Brain pericyte (primary cell): ENCODE results near the gene ZMPSTE24.

ENCODE experiments used
- DNase-seq: peaks from one replicate; pipeline ENCODE4 v3.0.0-alpha.2; 2012; ENCODE audit warnings: low read depth, low spot score

ZMPSTE24 gene

GRCh38 chr1:40258445-40258769 is 371 bp downstream of the ZMPSTE24 start:
- no peak for DNase-seq

- DNase-seq, result no peak
These were observed 6.3 kb downstream of the ZMPSTE24 start for GRCh38 chr1:40264354-40264781.

GRCh38 chr1:40265298-40265697 is 7.3 kb downstream of the ZMPSTE24 start:
- DNase-seq, result no peak

GRCh38 chr1:40265919-40266318 is 7.9 kb downstream of the ZMPSTE24 start:
- no peak for DNase-seq

DNA sequence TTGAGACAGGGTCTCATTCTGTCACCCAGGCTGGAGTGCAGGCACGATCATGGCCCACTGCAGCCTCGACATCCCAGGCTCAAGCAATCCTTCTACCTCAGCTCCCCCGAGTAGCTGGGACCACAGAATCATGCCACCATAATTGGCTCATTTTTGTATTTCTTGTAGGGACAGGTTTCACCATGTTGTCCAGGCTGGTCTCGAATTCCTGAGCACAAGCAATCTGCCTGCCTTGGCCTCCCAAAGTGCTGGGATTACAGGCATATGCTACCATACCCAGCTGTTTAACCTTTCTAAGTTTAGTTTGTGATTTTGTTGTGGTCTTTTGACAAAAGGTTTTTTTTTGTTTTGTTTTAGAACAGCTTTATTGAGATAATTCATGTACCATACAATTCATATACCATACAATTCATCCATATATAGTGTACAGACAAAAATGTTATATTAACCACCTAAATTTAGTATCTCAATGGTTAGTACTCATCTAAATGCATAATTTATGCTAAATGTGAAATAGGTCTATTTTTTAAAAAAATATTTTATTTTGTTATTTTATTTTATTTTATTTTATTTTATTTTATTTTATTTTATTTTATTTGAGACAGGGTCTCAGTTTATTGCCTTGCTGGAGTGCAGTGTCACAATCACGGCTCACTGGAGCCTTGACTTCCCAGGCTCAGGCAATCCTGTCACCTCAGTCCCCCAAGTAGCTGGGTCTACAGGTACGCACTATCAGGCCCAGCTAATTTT is 8.9 kb downstream of the ZMPSTE24 start:
- no peak for DNase-seq

- DNase-seq, result peak; percentile 29
These were observed 9.7 kb downstream of the ZMPSTE24 start for GRCh38 chr1:40267767-40268187.

GRCh38 chr1:40268211-40268610 is 10.2 kb downstream of the ZMPSTE24 start:
- DNase-seq, result no peak

- DNase-seq, result no peak
These were observed 12.3 kb downstream of the ZMPSTE24 start for GRCh38 chr1:40270152-40270834.

DNA sequence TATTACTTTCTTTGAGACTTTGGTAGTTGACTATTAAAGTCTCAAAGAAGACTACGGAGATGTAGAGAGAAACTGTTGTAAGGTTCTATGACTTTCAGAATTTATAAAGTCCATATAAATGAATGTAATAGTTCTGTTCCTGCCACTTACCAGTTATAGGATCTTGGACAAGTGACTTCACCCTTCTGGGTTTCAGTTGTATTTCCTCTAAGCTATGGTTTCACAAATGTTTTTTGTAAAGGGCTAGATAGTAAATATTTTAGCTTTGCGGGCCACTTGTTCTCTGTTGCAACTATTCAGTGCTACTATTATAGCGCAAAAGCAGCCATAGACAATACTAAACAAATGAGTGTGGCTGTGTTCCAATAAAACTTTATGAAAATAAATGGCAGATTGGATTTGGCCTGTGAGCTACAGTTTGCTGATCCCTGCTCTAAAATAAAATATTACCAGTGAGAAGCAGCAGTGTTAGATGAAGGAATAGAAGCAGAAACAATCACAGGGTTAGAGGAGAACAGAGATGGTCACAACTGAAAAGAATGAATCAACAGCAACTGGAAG is 14.7 kb downstream of the ZMPSTE24 start:
- no peak for DNase-seq

DNA sequence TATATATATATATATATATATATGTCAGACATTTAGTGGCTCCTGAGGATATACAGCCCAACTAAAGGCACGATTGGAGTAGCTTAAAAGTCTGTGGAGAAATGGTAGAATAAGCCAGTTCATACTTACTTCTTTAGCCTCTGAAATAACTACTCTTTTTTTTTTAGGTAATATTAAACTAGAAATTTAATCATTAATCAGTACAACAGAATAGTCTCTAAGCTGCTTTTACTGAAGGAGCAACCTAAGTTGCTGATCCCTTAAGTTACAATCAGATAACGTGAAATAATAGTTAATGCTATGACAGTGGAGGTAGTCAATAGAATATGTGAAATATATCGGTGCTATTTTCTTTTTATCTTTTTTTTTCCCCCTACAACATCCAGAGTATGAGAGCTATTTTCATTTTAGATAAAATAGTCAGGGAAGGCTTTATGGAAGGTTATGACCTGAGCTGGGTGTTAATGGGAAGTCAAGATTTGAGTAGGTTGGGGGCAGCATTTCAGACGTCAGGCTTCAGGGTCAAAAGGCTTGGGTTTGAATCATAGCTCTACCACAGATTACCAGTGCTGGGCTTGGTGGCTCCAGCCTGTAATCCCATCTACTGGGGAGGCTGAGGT is 15.6 kb downstream of the ZMPSTE24 start:
- DNase-seq, result no peak

DNA sequence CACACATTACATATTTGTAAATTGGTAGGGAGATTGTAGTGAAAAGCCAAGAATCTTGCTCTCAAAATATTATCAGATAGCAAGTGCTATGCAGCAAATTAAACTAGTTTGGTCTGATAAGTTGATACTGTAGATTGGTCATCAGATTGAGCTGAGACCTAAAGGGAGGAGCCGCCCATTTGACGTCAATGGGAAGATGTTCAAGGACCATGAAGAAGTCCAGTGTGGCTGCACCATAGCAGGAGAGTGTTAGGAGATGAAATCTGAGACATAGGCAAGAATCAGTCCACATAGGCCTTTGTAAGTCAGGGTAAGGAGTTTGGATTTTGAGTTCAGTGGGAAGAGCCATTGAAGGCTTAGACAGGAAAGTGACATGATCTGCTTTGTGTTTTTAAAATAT is 16.3 kb downstream of the ZMPSTE24 start:
- no peak for DNase-seq

DNA sequence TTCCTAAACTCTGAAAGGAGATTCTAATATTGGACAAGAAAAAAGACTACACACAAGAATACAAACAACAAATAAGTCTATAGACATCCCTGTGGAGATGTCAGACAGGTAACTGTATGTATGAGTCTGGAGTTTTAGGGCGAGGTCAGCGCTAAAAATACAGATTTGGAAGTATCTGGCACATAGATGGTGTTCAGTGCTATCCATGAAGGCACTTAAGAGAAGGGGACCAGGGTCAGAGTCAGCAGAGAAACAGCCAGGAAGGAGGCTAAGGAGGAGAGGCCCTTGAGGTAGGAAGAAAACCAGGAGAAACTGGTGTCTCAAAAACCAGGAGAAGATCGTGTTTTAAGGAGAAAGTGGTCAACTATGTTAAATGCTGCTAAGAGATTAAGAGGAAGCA is 18.1 kb downstream of the ZMPSTE24 start:
- no peak for DNase-seq

- no peak for DNase-seq
These were observed 23.8 kb downstream of the ZMPSTE24 start for GRCh38 chr1:40281853-40282252.

DNA sequence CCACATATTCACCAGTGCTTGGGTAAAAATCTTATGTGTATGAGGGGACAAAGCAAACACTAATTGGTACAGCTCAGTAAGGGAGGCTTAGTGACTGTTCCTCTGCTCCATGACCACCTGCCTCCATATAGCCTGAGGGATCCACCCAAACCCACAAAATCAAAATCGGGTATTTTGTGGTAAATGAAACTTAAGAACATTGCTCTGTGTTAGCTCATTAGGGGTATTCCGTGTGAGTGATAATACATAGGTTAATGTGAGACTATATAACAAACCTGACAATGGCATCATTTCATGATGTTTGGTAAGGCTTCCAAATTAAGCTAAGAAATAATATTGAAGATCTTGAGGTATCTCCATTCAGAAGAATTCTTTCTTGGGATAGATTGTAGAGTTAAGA is 33.3 kb downstream of the ZMPSTE24 start:
- no peak for DNase-seq

DNA sequence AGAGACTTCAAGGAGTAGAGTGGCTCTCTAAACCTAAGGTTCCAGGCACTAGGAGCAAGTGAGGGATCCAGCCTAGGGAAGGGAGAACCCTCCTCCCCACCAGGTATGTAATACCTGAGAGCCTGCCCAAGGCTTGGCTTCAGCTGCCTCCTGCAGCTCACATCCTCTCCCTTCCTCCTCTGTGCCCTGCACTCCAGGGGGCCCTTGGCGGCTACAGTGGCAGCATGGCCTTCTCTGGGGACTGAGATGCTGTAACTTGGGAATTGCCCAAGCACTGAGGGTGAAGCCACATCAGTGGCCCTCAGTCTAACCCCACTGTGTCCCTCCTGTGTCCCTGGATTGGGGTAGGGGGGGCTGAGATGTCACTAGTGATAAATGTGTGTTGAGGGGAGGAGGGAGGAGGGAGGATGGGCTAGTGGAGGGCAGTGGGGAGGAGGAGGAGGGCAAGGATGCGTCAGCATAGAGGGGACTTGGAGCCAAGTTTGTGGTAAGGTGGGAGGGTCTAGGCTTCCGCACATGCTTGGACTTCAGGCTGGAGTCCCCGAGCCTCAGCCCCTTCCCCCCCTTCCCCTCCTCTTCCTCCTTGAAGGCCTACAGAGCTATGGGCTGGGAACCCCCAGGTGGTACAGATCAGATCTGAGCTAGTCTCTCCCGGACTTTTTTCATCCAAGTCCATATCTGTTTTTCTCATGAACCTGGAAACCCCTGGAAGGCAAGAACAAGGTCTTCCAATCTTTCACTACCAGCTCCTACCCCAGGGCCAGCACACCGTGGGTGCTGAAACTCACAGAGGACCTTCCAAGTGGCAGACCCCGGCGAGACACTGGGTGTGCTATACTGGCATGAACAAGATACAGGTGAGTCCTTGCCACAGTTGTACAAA is 41.6 kb downstream of the ZMPSTE24 start:
- DNase-seq, result no peak

DNA sequence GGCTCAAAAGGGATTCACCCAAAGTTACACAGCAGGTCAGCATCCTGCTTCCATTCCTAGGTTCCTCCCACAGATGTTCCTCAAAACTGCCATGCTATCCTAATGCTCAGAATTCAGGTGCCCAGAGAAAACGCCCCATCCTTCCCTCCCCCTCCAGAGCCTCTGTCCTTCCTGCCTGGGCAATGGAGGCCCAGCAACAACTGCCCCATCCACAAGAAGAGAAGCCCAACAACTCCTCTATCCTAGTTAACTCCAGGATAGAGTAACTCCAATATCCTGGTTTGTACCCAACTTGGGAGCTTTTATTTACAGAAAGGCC is 42.2 kb downstream of the ZMPSTE24 start:
- no peak for DNase-seq

DNA sequence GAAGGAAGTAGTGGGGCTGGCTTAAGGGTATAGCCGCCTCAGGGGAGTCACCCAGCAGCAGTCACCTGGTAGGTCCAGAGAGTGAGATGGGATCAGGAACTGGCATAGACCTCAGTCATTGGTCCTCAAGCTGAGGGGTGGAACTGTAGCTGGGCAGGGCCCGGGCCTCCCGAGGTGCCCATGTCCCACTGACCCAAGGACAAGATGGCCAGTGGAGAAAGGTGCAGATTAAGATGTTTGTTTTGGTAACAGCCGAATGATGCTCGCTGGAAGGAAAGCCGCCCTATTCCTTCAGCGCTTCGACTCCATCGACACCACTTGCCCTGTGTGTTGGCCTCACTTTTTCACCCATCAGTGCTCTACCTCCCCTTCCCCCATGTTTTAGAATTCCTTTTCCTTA is 42.6 kb downstream of the ZMPSTE24 start:
- no peak for DNase-seq

- DNase-seq, result no peak
These were observed 43.0 kb downstream of the ZMPSTE24 start for GRCh38 chr1:40301066-40301465.

- no peak for DNase-seq
These were observed 43.7 kb downstream of the ZMPSTE24 start for GRCh38 chr1:40301541-40302299.

DNA sequence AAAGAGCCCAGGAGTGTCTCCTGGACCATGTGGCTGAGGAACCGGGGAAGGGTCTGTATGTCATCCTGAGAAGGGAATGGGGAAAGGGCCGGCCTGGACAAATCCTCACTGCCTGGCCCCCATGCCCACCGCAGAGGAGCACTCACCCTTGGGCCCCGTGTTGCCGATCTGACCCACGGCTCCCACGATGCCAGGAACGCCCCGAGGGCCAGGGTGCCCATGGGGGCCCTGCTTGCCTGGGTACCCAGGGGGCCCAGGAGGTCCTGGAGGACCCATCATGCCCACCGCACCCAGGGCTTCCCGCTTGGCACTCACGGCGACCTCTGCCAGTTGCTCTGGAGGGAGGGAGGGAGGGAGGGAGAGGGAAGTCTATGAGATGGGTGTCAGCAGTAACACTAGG is 44.4 kb downstream of the ZMPSTE24 start:
- no peak for DNase-seq
